GM11168 (cell line): ENCODE results near the gene ZNF470.

ENCODE experiments used
- in situ Hi-C: fragments of 300-500 bp; cut with MboI; formaldehyde crosslinking; loops from one replicate; pipeline ENCODE4 v1.12.0; 2022; ENCODE audit warnings: low sequenced_read_pairs; ENCODE audit not compliant: unreplicated experiment

ZNF470 gene

GRCh38 chr19:56603829-56604228 lies 36.6 kb downstream of the ZNF470 start:
- in situ Hi-C loops: no loop called here

DNA sequence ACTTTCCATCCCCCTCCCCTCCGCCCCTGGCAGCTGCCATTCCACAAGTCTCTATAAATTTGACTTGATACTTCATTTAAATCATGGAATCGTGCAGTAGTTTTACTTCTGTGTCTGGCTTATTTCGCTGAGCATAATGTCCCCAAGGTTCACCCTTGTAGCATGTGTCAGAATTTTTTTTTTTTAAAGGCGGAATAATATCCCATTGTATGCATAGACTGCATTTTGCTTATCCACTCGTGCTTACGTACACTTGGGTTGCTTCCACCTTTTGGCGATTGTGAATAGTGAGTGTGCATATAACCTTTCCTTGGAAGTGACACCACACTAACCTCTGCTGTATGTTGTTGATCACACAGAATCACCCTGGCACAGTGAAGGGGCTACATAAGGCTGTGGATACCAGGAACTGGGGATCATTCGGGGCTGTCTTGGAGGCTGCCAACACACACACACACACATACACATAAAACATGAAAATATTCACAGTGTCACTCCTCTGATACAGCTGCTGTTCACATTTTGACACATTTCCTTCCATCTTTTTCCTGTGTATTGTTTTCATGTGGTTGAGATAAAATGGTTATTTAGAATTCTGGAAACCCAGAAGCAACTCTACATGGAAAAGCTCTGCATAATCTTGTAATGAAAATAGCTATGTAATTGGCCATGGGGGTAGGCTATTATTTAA lies 41.2 kb downstream of the ZNF470 start:
- in situ Hi-C loops: no loop called here

GRCh38 chr19:56611288-56611687 lies 44.0 kb downstream of the ZNF470 start:
- in situ Hi-C loops: no loop called here

DNA sequence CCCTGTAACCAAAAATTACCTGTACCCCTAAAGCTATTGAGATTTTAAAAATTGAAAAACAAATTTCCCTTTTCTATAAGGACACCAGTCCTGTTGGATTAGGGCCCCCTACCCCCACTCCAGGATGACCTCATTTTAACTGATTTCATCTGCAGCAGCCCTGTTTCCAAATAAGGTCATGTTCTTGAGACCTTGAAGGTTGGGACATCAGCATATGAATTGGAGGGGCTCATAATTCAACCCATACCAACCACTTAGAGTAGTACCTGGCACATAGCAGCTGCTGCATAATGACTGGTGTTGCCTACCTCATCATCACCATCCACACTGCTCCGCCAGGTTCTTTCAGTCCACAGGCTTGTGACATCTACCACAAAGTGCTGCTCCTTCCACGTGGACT lies 45.5 kb downstream of the ZNF470 start:
- in situ Hi-C loops: no loop called here

- in situ Hi-C loops: no loop called here
Measured at GRCh38 chr19:56613639-56614038, 46.4 kb downstream of the ZNF470 start.

DNA sequence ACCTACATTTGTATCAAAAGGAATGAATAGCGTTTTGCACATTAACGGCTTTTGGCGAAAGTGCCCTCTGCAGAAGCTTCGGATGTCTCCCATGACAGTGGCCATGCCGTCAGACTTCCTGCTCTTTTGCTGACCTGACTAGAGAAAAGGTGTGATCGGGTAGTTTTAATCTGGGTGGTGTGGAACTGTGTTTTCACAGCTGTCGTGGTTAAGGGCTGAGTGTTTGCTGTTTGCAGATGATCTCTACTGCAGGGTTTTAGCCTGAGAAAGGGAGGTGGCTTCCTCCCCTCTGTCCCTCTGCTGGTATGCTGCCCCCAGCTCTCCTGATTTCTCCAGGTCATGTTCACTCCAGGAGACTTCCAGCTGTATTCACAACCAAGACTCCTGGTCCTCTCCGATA lies 50.3 kb downstream of the ZNF470 start:
- in situ Hi-C loops: no loop called here

DNA sequence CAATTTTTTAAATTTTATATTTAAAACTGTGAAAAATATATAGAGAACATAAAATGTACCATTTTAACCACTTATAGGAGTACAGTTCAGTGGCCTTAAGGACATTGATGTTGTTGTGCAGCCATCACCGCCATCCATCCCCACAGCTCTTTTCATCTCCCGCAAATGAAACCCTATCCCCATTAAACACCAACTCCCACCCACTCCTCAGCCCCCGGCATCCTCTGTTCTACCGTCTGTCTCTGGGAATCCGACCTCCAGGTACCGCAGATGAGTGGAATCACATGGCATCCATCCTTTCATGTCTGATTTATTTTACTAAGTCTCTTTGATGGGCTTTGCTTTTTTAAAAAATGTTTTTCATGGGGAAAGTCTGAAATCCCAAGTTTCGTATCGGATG lies 51.9 kb downstream of the ZNF470 start:
- in situ Hi-C loops: no loop called here

DNA sequence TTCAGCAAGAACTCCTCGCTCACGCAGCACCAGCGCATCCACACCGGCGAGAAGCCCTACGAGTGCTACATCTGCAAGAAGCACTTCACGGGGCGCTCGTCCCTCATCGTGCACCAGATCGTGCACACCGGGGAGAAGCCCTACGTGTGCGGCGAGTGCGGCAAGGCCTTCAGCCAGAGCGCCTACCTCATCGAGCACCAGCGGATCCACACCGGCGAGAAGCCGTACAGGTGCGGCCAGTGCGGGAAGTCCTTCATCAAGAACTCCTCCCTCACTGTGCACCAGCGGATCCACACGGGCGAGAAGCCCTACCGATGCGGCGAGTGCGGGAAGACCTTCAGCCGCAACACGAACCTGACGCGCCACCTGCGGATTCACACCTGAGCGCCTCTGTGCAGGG lies 55.1 kb downstream of the ZNF470 start:
- in situ Hi-C loops: no loop called here

GRCh38 chr19:56623006-56623405 lies 55.7 kb downstream of the ZNF470 start:
- in situ Hi-C loops: no loop called here

DNA sequence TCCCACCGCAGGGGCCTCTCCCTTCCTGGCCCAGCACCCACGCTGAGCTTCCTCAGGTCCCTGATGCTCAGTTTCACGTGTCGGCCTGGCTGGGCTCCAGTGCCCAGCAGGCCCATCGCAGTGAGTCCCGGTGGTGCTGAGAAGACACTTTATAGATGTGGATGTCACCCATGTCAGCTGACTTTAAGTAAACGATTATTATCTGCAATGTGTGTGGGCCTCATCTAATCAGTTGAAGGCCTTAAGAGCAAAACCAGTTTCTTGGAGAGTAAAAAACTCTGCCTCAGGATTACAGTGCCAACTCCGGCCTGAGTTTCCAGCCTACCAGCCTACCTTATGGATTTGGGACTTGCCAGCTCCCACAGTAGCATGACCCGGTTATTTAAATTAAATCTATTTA lies 58.4 kb downstream of the ZNF470 start:
- in situ Hi-C loops: no loop called here

GRCh38 chr19:56633021-56633420 lies 65.8 kb downstream of the ZNF470 start:
- in situ Hi-C loops: no loop called here

- in situ Hi-C loops: no loop called here
Measured at GRCh38 chr19:56637976-56638555, 70.8 kb downstream of the ZNF470 start.
